ENCODE results near the gene PRRT4. TPM values are rescaled to one million over a fixed set of nuclear protein-coding genes. Genes with fewer than 3 reads are reported as not detected.

PRRT4 gene
- total RNA-seq, 1 experiment from 2014 or later, result not detected

DNA sequence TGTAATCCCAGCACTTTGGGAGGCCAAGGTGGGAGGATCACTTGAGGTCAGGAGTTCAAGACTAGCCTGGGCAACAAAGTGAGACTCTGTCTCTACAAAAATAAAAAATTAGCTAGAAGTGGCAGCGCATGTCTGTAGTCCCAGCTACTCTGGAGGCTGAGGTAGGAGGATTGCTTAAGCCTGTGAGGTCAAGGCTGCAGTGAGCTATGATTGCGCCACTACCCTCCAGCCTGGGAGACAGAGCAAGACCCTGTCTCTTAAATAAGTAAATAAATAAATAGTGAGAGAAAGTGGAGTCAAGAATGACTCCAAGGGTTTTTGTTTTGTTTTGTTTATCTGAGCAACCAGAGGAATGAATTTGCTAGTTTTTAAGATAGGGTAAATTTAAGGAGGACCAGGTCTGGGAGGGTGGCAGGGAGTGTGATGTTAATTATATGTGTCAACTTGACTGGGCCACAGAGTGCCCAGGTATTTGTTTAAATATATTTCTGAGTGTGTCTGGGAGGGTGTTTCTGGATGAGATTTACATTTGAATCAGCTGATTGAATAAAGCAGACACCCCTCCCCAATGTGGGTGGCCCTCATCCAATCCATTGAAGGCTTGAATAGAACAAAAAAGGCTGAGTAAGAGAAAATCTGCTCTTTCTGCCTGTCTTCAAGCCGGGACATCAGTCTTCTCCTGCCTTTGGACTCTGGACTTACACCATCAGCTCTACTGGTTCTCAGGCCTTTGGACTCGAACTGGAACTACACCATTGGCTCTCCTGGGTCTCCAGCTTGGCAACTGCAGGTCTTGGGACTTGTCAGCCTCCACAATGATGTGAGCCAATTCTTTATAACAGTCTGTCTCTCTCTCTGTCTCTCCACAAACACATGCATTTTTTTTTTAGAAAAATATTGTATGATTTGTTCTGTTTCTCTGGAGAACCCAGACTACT, 24.8 kb upstream of the PRRT4 start:
- Histone ChIP-seq H3K9me3 (no peaks in the 10 kb centered on the region), H3K27me3 (no peaks in the 10 kb centered on the region; the same call in 1 of the 2 replicates), H3K4me3 (no peak overlapping the region), H3K36me3 (no peaks in the 10 kb centered on the region)
- DNase-seq, result no peak

DNA sequence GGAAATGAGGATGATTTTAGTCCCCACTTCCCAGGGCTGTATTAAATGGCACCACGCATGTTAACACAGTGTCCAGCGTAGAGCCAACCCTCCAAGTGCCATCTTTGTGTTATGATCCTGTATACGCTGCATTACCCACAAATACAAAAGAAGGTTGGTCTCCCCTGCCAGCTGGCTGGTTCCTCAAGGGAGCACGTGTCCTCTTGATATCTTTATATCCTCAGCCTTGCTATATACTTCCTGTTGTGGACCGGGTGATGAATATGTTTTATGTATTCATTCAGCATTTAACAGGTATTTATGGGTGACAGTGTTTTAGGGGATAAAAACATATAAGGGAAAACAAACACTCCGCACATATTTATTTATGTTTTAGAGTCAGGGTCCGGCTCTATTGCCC, 23.2 kb upstream of the PRRT4 start:
- H3K4me3 ChIP-seq, result no peak overlapping the region
- DNase-seq, result no peak
- no peaks in the 10 kb centered on the region for H3K36me3 ChIP-seq
- H3K27me3 ChIP-seq, result no peaks in the 10 kb centered on the region; the same call in 1 of the 2 replicates
- no peaks in the 10 kb centered on the region for H3K9me3 ChIP-seq

DNA sequence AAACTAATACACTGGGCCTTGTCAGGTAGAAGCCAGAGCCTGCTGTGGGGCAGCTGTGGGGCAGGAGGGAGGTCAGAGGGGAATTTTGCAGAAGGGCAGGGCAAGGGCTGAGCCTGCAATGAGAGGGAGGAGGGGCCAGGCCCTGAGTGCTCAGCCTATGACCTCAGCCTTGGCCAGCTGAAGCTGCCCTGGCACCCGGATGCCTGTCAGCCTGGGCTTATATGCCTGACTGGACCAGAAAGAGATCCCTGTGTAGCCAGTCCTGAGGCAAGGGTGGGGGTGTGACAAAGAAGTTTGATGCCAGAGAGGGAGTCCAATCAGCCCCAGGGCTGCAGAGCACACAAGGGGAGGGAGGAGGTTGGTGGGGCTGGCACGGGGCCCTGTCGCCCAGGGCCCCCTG, 22.3 kb upstream of the PRRT4 start:
- H3K36me3 ChIP-seq, result no peaks in the 10 kb centered on the region
- H3K9me3 ChIP-seq, result no peaks in the 10 kb centered on the region
- DNase-seq, result peak; percentile 86
- H3K27me3 ChIP-seq, result no peaks in the 10 kb centered on the region; the same call in 1 of the 2 replicates
- no peak overlapping the region for H3K4me3 ChIP-seq

DNA sequence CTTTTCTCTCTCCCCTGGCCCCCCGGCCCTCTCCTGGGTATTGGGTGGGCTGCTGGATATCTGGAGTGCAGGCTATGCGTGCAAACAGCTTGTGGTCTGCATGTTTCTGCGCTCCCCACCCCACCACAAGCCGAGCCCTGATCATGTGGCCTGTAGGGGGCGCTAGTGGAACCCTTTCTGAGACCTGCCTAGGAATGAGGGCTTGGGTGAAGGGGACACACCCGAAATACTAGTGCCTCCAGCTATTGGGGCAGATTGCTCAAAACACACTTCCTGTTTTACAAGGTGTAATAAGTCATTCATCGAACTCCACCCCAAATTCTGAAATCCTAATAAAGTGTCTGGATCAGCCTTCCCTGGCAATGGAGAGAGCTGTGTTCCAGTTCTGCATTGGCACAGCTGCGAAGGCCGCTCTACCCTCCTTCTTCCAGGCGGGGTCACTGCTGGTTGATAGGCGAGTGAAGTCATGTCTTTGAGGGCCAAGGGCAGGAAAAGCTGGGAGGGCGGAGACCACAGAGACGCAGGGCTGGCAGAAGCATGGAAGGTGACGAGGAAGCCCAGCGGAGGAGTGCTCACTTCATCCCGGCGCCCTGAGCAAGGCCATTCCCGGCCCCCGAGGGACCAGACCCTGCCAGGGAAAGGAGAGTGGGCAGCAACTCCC, 19.8 kb upstream of the PRRT4 start:
- no peak for DNase-seq
- no peak overlapping the region for H3K4me3 ChIP-seq

DNA sequence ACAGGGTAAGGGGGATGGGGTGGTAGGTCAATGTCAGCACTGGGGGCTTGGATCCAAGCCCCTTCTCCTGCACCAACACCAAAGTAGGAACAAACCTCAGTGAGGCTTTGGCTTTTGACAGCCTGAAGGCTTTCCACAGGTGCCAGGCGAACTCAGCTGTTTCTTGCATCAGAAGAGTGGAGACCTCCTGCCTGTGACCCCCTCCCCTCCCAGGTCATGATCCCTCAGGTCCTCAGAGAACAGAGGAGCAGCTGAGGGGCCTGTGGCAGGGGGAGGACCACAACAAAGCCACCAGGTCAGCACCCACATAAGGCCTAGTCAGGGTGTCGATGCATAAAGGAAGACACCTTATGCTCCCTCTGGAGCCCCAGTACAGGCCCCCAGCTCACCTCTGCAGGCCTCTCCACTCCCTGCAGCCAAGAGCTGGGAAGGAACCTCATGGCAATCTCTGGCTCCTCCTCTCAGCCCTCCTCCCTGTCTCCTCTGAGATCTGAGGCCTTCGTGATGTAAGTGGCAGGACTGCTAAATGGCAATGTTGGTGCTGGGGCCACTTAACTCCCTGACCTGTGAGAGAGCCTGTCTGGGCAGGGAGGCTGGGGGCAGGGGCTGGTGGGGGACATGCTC, 19.1 kb upstream of the PRRT4 start:
- Histone ChIP-seq H3K4me3 (no peak overlapping the region), H3K27me3 (no peaks in the 10 kb centered on the region), H3K9me3 (no peaks in the 10 kb centered on the region), H3K36me3 (no peaks in the 10 kb centered on the region)
- no peak for DNase-seq

More for the DNA sequence above, 19.8 kb upstream of the PRRT4 start:
- Histone ChIP-seq H3K36me3 (no peaks in the 10 kb centered on the region), H3K27me3 (no peaks in the 10 kb centered on the region), H3K9me3 (no peaks in the 10 kb centered on the region)

DNA sequence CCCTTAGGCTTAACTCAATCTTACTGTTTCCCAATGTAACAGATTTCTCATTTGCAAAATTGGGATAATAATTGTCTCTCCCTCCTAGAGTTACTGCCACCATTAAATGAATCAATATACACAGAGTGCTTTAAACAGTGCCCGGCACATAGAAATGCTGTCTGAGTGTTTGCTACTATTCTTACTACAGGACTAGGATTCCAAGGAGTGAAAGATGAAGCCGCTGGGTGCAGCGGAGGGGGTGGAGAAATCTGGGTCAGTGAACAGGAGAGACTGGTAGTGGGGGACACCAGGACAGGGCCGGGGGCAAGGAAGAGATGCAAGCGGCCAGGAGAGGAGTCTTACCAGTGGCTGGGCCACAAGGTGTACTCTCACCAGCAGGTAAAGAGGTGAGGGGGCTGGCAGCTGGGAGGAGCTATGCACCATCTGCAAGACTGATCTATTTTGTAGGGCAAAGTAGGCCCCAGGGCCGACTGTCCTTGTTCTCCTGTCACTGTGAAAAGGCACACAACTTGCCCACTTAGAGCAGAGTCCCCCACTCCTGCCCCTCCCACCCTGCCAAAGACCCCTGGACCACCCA, 18.5 kb upstream of the PRRT4 start:
- no peaks in the 10 kb centered on the region for H3K36me3 ChIP-seq

DNA sequence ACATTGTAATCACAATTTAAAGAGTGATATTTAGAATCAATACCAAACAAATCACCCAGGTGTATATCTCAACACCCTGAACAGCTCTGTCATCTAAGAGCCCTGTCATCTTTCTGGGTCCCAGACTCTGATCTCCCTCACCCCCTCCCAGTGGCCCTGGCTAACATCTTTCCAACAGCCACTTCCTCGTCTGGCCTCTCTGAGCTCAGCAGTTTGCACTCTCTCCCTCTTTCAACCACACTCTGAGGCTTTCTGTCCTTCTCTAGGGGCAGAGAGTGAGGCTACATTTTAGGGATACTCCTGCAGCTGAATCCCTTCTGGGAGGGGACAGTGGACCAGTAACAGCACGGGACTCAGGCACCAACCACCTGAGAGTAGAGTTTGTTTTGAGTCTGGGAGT, 17.1 kb upstream of the PRRT4 start:
- no peak for DNase-seq
- H3K36me3 ChIP-seq, result no peaks in the 10 kb centered on the region
- no peaks in the 10 kb centered on the region for H3K27me3 ChIP-seq
- H3K9me3 ChIP-seq, result no peaks in the 10 kb centered on the region
- no peak overlapping the region for H3K4me3 ChIP-seq

More for the DNA sequence above, 18.5 kb upstream of the PRRT4 start:
- no peak for DNase-seq
- Histone ChIP-seq H3K27me3 (no peaks in the 10 kb centered on the region), H3K4me3 (no peak overlapping the region), H3K9me3 (no peaks in the 10 kb centered on the region)

DNA sequence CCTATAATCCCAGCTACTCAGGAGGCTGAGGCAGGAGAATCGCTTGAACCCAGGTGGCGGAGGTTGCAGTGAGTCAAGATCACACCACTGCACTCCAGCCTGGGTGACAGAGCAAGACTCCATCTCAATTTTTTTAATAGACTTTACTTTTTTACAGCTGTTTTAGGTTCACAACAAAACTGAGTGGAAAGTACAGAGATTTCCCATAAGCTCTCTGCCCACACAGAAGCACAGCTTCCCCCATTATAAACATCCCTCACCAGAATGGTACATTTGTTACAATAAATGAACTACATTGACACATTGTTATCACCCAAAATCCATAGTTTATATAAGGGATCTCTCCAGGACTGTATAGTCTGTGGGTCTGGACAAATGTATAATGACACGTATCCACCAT, 14.6 kb upstream of the PRRT4 start:
- H3K4me3 ChIP-seq, result no peak overlapping the region
- no peaks in the 10 kb centered on the region for H3K36me3 ChIP-seq
- H3K27me3 ChIP-seq, result no peaks in the 10 kb centered on the region
- no peak for DNase-seq
- H3K9me3 ChIP-seq, result no peaks in the 10 kb centered on the region

DNA sequence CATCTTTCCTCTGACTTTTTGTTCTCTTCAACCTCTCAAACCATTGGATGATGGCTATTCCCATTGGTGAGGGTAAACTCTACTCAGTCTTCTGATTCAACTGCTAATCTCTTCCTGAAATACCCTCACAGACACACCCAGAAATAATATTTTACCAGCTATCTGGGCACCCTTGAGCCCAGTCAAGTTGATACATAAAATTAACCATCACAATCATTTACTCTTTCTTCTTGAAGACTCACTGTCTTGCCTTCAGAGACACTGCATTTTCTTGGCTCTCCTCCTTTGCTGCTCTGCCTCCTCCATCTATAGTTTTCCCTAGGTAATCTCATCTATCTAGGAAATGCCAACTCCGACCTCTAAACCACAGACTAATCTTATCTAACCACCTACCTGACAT, 12.6 kb upstream of the PRRT4 start:
- Histone ChIP-seq H3K4me3 (no peak overlapping the region), H3K36me3 (no peaks in the 10 kb centered on the region), H3K27me3 (no peaks in the 10 kb centered on the region)

DNA sequence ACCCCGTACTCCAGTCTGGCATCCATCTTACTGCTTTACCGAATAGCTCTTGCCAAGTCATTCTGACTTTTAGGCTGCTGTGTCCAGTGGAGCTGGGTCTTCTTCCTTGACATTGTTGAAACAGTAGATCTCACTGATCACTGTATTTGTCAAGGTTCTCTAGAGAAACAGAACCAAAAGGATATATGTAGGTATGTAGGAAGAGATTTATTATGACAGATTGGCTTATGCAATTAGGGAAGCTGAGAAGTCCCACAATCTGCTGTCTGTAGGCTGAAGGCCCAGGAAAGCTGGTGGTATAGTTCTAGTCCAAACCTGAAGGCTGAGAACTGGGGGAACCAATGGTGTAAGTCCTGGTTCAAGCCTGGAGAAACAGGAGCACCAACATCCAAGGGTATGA, 12.1 kb upstream of the PRRT4 start:
- H3K27me3 ChIP-seq, result no peaks in the 10 kb centered on the region

More for the DNA sequence above, 12.6 kb upstream of the PRRT4 start:
- H3K9me3 ChIP-seq, result no peaks in the 10 kb centered on the region
- DNase-seq, result no peak

DNA sequence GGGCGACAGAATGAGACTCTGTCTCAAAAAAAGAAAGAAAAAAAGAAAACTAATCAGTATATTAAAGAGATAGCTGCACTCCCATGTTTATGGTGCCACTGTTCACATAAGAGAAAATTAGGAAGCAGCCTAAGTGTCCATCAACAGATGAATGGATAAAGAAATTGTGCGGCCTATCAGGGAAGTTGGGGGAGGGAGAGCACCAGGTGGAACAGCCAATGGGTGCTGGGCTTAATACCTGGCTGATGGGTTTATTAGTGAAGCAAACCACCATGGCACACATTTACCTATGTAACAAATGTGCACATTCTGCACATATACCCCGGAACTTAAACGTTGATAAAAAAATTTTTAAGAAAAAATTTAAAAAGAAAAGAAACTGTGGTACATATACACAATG, 9.0 kb upstream of the PRRT4 start:
- peaks cover 10% of the 10 kb centered on the region for H3K27me3 ChIP-seq
- no peak overlapping the region for H3K4me3 ChIP-seq
- no peak for DNase-seq
- no peaks in the 10 kb centered on the region for H3K9me3 ChIP-seq
- no peaks in the 10 kb centered on the region for H3K36me3 ChIP-seq

More for the DNA sequence above, 12.1 kb upstream of the PRRT4 start:
- DNase-seq, result no peak
- Histone ChIP-seq H3K36me3 (no peaks in the 10 kb centered on the region), H3K9me3 (no peaks in the 10 kb centered on the region), H3K4me3 (no peak overlapping the region)

DNA sequence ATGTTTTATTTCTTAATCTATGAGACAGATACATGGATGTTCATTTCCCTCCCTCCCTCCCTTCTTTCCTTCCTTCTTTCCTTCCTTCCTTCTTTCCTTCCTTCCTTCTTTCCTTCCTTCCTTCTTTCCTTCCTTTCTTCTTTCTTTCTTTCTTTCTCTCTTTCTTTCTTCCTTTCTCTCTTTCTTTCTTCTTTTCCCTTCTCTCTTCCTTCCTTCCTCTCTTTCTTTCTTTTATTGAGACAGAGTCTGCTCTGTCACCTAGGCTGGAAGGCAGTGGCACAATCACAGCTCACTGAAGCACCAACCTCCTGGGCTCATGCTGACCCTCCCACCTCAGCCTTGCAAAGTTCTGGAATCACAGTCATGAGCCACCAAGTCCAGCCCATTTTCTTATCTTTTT, 5.5 kb upstream of the PRRT4 start:
- Histone ChIP-seq H3K9me3 (no peaks in the 10 kb centered on the region), H3K27me3 (peaks cover 35% of the 10 kb centered on the region), H3K4me3 (no peak overlapping the region), H3K36me3 (no peaks in the 10 kb centered on the region)
- DNase-seq, result no peak

DNA sequence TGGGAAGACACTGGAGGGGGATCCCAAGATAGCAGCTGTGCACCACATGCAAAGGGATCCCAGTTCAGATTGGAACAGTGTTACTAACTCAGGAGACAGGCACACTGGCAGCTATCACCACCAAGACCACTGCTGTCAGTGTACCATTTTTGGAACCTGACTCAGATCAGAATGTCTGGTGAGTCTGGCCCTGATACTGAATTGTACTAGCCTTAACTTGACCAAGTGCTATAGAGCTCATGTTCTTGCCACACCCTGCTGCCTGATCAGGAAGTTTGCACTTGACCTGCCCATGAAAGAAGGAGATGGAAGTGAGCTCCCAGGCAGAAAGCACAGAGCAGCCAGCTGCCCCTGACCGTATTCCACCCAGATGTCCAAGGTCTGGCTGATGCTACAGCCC, 4.8 kb upstream of the PRRT4 start:
- H3K27me3 ChIP-seq, result peaks cover 38% of the 10 kb centered on the region

DNA sequence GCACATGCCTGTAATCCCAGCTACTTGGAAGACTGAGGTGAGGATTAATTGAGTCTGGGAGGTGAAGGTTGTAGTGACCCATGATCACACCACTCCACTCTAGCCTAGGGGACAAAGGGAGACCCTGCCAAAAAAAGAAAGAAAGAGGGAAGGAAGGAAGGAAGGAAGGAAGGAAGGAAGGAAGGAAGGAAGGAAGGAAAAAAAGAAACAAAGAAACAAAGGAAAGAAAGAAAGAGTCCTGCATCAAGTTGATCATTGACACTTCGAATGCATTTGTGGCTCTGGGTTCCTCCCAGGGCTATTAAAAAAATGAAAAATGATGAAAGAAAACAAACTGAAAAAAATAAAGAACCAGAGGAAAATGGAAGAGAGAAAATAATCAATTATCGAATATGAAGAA, 3.9 kb upstream of the PRRT4 start:
- peaks cover 40% of the 10 kb centered on the region for H3K27me3 ChIP-seq

More for the DNA sequence above, 4.8 kb upstream of the PRRT4 start:
- no peak for DNase-seq
- Histone ChIP-seq H3K36me3 (no peaks in the 10 kb centered on the region), H3K9me3 (no peaks in the 10 kb centered on the region), H3K4me3 (no peak overlapping the region)

DNA sequence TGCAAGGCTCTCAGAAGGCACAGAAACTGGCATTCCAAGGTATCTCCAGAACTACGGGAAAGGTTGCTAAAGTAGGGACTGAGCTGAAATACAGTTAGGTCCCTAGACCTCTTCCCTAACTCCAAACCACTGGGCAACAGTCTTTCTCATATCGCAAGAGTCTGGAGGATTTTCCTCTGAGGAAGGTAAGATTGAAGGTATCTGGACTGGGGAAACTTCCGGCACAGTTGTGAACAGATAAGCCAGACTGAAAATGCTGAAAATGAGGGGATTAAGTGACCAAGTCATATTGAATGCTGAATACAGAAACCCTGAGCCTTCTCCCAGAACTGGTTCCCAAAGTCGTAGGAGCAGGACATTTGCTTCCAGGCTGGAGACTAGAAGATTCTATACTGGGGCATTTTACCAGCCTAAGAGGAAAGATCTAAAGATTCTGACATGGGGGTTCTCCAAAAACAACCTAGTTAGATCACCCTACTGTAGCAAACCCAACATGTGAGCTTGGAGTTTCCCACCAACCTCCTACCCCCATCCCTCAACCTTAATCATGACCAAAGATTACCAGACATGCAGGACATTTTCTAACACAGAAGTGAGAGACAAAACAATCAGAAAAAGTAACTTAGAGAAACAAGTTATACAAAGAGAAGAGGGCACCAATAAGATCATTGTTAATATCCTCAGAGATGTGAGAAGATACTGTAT, 2.8 kb upstream of the PRRT4 start:
- Histone ChIP-seq H3K27me3 (peaks cover 40% of the 10 kb centered on the region), H3K9me3 (no peaks in the 10 kb centered on the region), H3K4me3 (no peak overlapping the region), H3K36me3 (no peaks in the 10 kb centered on the region)
- no peak for DNase-seq

More for the DNA sequence above, 3.9 kb upstream of the PRRT4 start:
- Histone ChIP-seq H3K36me3 (no peaks in the 10 kb centered on the region), H3K4me3 (no peak overlapping the region), H3K9me3 (no peaks in the 10 kb centered on the region)
- no peak for DNase-seq

DNA sequence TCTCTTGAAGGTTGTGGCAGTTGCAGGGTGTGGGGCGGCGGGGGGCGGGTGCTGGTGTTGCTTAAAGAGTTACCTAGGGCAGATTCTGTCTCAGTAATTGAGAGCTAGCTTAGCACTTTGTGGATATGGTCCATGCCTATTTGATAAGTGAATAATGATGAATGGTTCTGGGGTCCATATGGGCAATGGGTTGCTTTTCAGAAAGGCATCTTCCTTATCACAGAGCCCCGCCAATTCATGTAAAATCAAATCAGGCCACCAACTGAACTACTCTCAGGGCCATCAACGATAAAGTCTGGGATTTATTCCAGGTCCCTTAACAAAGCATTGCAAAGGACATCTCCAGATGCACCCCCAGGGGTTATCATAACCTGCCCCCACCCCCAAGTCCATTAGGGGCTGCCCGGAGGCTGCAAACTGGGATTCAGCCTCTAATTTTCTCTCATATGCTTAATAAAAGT, 1.8 kb upstream of the PRRT4 start:
- H3K27me3 ChIP-seq, result peaks cover 40% of the 10 kb centered on the region

More for the DNA sequence above, 1.8 kb upstream of the PRRT4 start:
- no peak overlapping the region for H3K4me3 ChIP-seq
- H3K36me3 ChIP-seq, result no peaks in the 10 kb centered on the region
- H3K9me3 ChIP-seq, result no peaks in the 10 kb centered on the region
- DNase-seq, result no peak

All from MG63 (cell line).